Transverse colon (tissue), 4 donors: ENCODE results near the gene STRBP. TPM values are rescaled to one million over a fixed set of nuclear protein-coding genes. Genes with fewer than 3 reads are reported as not detected.

Experiments
- DNase-seq: peaks from one replicate; pipeline ENCODE4 v3.0.0-alpha.2; 2019
- H3K27ac ChIP-seq, 4 donors: fragments of 200-600 bp; sonication (generic); 2 replicates each; pipeline ENCODE4 v1.5.1; 2016 to 2018; ENCODE audit warnings: inconsistent platforms in 4 of 4
- H3K27me3 ChIP-seq: fragments of 200-600 bp; sonication (generic); 2 replicates; pipeline ENCODE4 v1.5.1; 2017; ENCODE audit warnings: inconsistent platforms
- H3K36me3 ChIP-seq, 4 donors: fragments of 200-600 bp; sonication (generic); 2 replicates each; pipeline ENCODE4 v1.5.1; 2017 to 2019; ENCODE audit warnings: inconsistent platforms in 4 of 4
- H3K4me1 ChIP-seq, 4 donors: fragments of 200-600 bp; sonication (generic); 2 replicates each; pipeline ENCODE4 v1.5.1; 2017 to 2020; ENCODE audit warnings: inconsistent platforms in 4 of 4
- H3K4me3 ChIP-seq, 4 donors: fragments of 200-600 bp; sonication (generic); 1 replicate in 1 of 4; 2 replicates in 3 of 4; pipeline versions ENCODE4 v1.5.1 to v1.6.1; 2017 to 2019; ENCODE audit warnings: inconsistent platforms in 4 of 4
- H3K9me3 ChIP-seq, 2 donors: fragments of 200-600 bp; sonication (generic); 2 replicates each; pipeline ENCODE4 v1.5.1; 2017 to 2019; ENCODE audit warnings: inconsistent platforms in 2 of 2
- EP300 ChIP-seq: sonication (generic); formaldehyde crosslinking; IDR thresholded peaks from one replicate; pipeline ENCODE4 v1.6.1; 2017; ENCODE audit warnings: antibody characterized with exemption, low read depth
- POLR2A ChIP-seq: fragments of 450-650 bp; IDR thresholded peaks from one replicate; pipeline ENCODE4 v1.6.1; 2016; ENCODE audit warnings: antibody characterized with exemption, mild to moderate bottlenecking, moderate library complexity
- POLR2AphosphoS5 ChIP-seq, 3 donors: sonication (generic); formaldehyde crosslinking; IDR thresholded peaks; one replicate each; pipeline ENCODE4 v1.6.1; 2016; ENCODE audit warnings: antibody characterized with exemption in 3 of 3
- WGBS, 2 donors: methylation state at CpG; one replicate each; pipeline ENCODE4 v1.1.5; 2018; ENCODE audit warnings: low coverage in 1 of 2; 5-methylcytosine and 5-hydroxymethylcytosine counted together
- in situ Hi-C, 4 donors: fragments of 200-750 bp; cut with MboI; loops; one replicate each; pipeline versions ENCODE4 v1.15.0 to v1.15.1; 2017; ENCODE audit warnings: low sequenced_read_pairs in 3 of 4, low pct_ligation_motif_present in 1 of 4, low pct_unique_long_range_greater_than_20kb in 1 of 4
- intact Hi-C: fragments of 100-400 bp; cut with DNase I; formaldehyde crosslinking; loops from one replicate; pipeline ENCODE4 v1.15.1; 2023; ENCODE audit warnings: low total_unique reads
- total RNA-seq, 4 donors: library from RNA; depleted of rRNA; stranded (reverse); fragments of >200 nt; gene quantifications; one replicate each; pipeline ENCODE4 v1.1.0, GENCODE V29; 2016
- TF ChIP-seq, protein P1 (sequence below), 5 experiments: fragments of 200-600 bp in 3 of 5; fragments of 450-650 bp in 2 of 5; sonication (generic) in 3 of 5; IDR thresholded peaks; 1 replicate in 2 of 5; 2 replicates in 3 of 5; pipeline ENCODE4 v1.5.1; 2016 to 2017; ENCODE audit warnings: antibody characterized with exemption in 5 of 5, inconsistent platforms in 3 of 5, mild to moderate bottlenecking in 2 of 5, moderate library complexity in 1 of 5

Gene STRBP
- total RNA-seq, 4 donors from 2014 or later, result 19.1 to 50.3 (median 43.2) TPM

DNA sequence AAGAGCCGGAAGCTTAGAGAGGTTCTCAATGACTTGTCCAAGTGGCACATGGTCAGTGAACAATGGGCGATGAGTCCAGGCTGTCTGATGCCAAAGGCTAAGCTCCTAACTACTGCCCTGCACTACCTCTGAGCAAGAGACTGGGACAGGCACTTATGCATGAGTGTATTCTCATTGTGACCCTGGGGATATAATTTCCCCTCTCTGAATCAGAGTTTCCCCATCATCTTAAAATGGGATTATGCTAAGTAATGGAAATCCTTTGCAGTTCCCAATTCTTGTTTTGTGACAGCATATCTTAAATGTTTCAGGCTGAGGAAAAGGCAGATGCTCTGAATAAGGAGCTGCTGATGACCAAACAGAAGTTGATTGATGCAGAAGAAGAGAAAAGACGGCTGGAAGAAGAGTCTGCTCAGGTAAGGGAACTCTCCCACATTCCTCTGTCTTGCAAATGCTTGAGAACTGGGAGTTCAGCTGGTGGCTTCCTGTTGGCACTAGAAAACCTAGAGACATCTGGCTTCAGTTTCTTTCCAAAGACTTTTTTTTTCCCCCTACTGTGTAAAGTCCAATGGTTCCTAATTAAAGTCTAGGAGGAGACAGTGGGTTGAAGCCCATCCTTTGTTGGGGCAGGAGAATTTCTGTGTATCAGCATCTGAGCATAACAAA, 170.8 kb downstream of the STRBP start:
- no peaks in the 10 kb centered on the region for H3K9me3 ChIP-seq
- peaks cover 0 to 4% (median 0%) of the 10 kb centered on the region in 4 donors for H3K4me1 ChIP-seq
- peaks cover 0 to 67% (median 29%) of the 10 kb centered on the region in 4 donors for H3K36me3 ChIP-seq
- 95% methylated on average over 2 to 3 of the region's 3 CpGs for WGBS, 2 donors
- H3K27me3 ChIP-seq, result no peaks in the 10 kb centered on the region
- no peak overlapping the region for H3K4me3 ChIP-seq
- DNase-seq, result no peak
- no peak for TF ChIP-seq POLR2A
- TF ChIP-seq, protein P1, sequence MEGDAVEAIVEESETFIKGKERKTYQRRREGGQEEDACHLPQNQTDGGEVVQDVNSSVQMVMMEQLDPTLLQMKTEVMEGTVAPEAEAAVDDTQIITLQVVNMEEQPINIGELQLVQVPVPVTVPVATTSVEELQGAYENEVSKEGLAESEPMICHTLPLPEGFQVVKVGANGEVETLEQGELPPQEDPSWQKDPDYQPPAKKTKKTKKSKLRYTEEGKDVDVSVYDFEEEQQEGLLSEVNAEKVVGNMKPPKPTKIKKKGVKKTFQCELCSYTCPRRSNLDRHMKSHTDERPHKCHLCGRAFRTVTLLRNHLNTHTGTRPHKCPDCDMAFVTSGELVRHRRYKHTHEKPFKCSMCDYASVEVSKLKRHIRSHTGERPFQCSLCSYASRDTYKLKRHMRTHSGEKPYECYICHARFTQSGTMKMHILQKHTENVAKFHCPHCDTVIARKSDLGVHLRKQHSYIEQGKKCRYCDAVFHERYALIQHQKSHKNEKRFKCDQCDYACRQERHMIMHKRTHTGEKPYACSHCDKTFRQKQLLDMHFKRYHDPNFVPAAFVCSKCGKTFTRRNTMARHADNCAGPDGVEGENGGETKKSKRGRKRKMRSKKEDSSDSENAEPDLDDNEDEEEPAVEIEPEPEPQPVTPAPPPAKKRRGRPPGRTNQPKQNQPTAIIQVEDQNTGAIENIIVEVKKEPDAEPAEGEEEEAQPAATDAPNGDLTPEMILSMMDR (IDR thresholded peaks at IDR 0.05), result no peak
- no peak for TF ChIP-seq EP300
- no peak overlapping the region for H3K27ac ChIP-seq
- intact Hi-C loops (no loop called here), in situ Hi-C loops (no loop called here)

DNA sequence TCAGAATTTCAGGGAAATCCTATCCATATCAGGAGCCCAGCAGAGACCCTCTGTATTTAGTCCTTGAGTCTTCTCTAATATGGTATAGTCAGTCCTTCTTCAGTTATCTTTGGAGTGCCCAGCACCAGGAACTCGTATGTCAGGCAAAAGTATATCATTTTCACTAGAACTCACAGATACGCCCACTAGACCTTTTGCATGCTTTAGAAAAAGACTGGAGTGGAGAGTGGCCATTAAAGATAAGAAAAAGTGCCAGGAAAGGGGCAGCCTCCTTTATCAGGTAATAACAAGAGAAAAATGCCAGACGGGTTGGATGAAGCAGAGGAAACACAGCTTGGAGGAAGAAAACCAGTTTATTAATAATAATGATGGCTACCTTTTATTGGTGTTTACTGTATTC, 171.4 kb downstream of the STRBP start:
- Histone ChIP-seq H3K9me3 (no peaks in the 10 kb centered on the region), H3K4me1 (peaks cover 0 to 4% (median 0%) of the 10 kb centered on the region in 4 donors), H3K4me3 (no peak overlapping the region), H3K27me3 (no peaks in the 10 kb centered on the region), H3K27ac (no peak overlapping the region), H3K36me3 (peaks cover 0 to 69% (median 29%) of the 10 kb centered on the region in 4 donors)
- TF ChIP-seq POLR2A (no peak), EP300 (no peak), POLR2AphosphoS5 (IDR thresholded peaks at IDR 0.05) (no peak)
- TF ChIP-seq, protein P1 (IDR thresholded peaks at IDR 0.05), result no peak
- no peak for DNase-seq
- in situ Hi-C loops (no loop called here), intact Hi-C loops (no loop called here)
- 59 to 93% methylated on average over 2 to 3 of the region's 3 CpGs for WGBS, 2 donors

DNA sequence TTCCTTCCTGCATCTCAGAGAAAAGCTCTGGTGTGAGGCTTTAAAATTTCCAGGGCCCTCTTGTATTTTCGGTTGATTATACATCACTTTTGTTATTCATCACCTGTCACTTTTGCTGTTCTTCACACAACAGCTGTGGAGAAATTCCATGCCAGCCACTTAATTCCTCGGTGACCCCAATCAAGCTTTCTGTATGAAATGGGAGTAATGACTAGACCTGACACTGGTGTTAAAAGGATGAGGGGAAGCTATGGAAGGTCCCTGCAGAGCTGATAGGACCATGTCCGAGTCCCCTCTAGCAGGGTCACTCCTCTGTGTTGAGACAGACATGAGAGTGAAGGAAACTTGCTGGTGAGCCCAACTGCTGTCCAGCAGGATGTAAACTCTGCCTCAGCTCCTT, 175.2 kb downstream of the STRBP start:
- H3K4me3 ChIP-seq, result no peak overlapping the region
- H3K27me3 ChIP-seq, result no peaks in the 10 kb centered on the region
- peaks cover 0 to 62% (median 30%) of the 10 kb centered on the region in 4 donors for H3K36me3 ChIP-seq
- intact Hi-C loops (no loop called here), in situ Hi-C loops (no loop called here)
- H3K4me1 ChIP-seq, result peaks cover 0 to 4% (median 0%) of the 10 kb centered on the region in 4 donors
- TF ChIP-seq EP300 (no peak), POLR2AphosphoS5 (IDR thresholded peaks at IDR 0.05) (no peak), POLR2A (no peak)
- TF ChIP-seq, protein P1 (IDR thresholded peaks at IDR 0.05), result no peak
- H3K9me3 ChIP-seq, result no peaks in the 10 kb centered on the region
- no peak for DNase-seq
- WGBS, 2 donors, result 83 to 100% methylated on average over 2 to 3 of the region's 3 CpGs
- H3K27ac ChIP-seq, result no peak overlapping the region

DNA sequence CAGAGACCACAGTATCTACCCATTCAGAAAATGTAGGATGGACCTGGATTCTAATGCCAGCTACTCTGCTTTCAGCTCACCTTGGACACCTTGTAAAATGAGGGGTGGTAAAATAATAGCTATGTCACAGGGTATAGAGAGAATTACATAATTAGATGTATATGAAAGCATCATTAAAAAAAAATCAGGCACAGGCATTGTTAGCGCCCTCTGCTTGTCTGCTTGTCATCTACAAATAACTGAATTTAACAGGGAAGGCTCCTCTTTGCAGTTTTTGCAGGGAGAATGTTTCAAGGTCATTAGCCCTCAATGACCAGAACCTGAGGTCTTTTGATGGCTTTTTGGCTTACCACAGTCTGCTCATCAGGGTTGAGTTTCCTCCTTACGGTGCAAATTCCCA, 176.9 kb downstream of the STRBP start:
- no peak for DNase-seq
- no peak overlapping the region for H3K27ac ChIP-seq
- TF ChIP-seq POLR2AphosphoS5 (IDR thresholded peaks at IDR 0.05) (no peak), EP300 (no peak), POLR2A (no peak)
- TF ChIP-seq, protein P1 (IDR thresholded peaks at IDR 0.05), result no peak
- no peaks in the 10 kb centered on the region for H3K9me3 ChIP-seq
- peaks cover 0 to 4% (median 0%) of the 10 kb centered on the region in 4 donors for H3K4me1 ChIP-seq
- intact Hi-C loops, result no loop called here
- H3K36me3 ChIP-seq, result peaks cover 0 to 50% (median 23%) of the 10 kb centered on the region in 4 donors
- H3K27me3 ChIP-seq, result no peaks in the 10 kb centered on the region
- 67 to 81% methylated on average over 1 to 2 of the region's 2 CpGs for WGBS, 2 donors
- H3K4me3 ChIP-seq, result no peak overlapping the region
- in situ Hi-C loops, result no loop called here
